ENCODE data around the gene CELF1. TPM values are rescaled to one million over a fixed set of nuclear protein-coding genes. Genes with fewer than 3 reads are reported as not detected.

The CELF1 gene
- total and polyA plus RNA-seq, 2 donors (not counting 1 experiment from before 2014, with no cell fraction given) = 52.0 to 153 TPM

DNA sequence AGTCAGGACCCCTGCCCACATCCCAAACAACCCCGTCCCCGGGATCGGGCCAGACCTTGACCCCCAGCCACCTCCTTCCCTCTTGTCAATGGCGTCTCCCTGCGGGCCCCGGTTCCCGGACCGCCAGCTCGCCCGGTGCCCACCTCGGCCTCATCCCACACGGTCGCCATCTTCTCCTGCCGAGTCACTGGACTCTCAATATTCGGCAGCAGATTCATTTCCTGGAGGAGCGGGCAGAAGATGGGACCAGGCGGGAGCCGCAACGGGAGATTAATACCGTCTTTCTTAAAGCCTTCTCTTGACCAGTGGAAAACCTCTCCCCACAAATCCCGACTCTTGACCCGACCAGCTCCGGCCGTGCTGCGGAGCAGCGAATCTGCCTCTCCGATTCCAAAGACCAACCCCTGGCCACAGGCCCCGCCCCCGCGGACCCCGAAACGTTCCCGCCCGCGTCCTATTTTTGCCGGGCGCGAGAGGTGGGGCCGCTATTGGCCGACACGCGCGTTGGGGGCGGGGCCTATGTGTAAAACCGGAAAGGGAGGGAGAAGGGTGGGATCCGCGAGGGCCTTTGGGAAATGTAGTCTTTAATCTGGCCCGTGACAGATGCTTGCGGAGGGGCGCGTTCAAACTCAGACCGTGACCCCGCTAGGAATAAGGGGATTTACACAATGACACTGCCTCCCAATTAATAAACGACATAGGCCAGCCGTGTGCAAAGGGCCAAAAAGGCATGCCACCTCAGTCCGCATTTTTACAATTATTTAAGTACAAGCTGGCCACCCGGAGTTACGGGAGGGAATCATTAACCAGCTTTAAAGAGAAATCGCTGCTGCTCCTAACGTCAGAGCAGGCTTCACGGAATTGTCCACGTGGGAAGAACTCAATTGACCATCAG is 126.6 kb downstream of the CELF1 start, which contains the start of gene PSMC3:
PSMC3 (minus strand) TSS at position 378 of the 895 bp plus-strand sequence; CDS start at position 218, 160 bp downstream.
- DNase-seq = peak; percentile 97
- Histone ChIP-seq H3K27me3 (replicated peaks in 1 of 4; ENCODE audit: control extremely low read depth in 1 of 4, control insufficient read depth in 3 of 4, insufficient read depth in 4 of 4, low read length in 3 of 4) (no peaks in the 10 kb centered on the region), H3K4me3 (ENCODE audit: control extremely low read depth in 1 of 5, extremely low read depth in 1 of 5, insufficient read depth in 1 of 5, low read depth in 2 of 5, low read length in 4 of 5) (peak within 1 kb of the TSS; percentile 88 to 99 (median 93)), H3K9ac (ENCODE audit: low read length) (peak within 1 kb of the TSS; percentile 97), H3K36me3 (replicated peaks in 1 of 2; ENCODE audit: control extremely low read depth in 1 of 2, control insufficient read depth in 1 of 2, extremely low read depth in 1 of 2, insufficient read depth in 2 of 2, low read length in 1 of 2) (peaks cover 0 to 25% of the 10 kb centered on the region in 2 experiments), H3K79me2 (ENCODE audit: control insufficient read depth, insufficient read depth, low read length) (peaks cover 29% of the 10 kb centered on the region), H3K9me3 (ENCODE audit: control extremely low read depth in 1 of 3, control insufficient read depth in 2 of 3, insufficient read depth in 1 of 3, low read length in 2 of 3) (no peaks in the 10 kb centered on the region), H2AFZ (ENCODE audit: insufficient read depth, low read depth, low read length, poor library complexity, severe bottlenecking) (peak within 1 kb of the TSS; percentile 100), H3K4me2 (replicated peaks; ENCODE audit: low read depth, low read length, poor library complexity, severe bottlenecking) (peak within 1 kb of the TSS; percentile 73), H3K4me1 (ENCODE audit: control insufficient read depth in 2 of 2, insufficient read depth in 2 of 2, low read length in 2 of 2) (peaks cover 9 to 22% of the 10 kb centered on the region in 2 donors), H4K20me1 (ENCODE audit: control insufficient read depth, insufficient read depth, low read length, poor library complexity, severe bottlenecking) (no peaks in the 10 kb centered on the region), H3K27ac (ENCODE audit: low read length in 2 of 2) (peak within 1 kb of the TSS; percentile 78 to 94)
- TF ChIP-seq, protein P1, sequence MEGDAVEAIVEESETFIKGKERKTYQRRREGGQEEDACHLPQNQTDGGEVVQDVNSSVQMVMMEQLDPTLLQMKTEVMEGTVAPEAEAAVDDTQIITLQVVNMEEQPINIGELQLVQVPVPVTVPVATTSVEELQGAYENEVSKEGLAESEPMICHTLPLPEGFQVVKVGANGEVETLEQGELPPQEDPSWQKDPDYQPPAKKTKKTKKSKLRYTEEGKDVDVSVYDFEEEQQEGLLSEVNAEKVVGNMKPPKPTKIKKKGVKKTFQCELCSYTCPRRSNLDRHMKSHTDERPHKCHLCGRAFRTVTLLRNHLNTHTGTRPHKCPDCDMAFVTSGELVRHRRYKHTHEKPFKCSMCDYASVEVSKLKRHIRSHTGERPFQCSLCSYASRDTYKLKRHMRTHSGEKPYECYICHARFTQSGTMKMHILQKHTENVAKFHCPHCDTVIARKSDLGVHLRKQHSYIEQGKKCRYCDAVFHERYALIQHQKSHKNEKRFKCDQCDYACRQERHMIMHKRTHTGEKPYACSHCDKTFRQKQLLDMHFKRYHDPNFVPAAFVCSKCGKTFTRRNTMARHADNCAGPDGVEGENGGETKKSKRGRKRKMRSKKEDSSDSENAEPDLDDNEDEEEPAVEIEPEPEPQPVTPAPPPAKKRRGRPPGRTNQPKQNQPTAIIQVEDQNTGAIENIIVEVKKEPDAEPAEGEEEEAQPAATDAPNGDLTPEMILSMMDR (IDR thresholded peaks at IDR 0.05) = no peak
- TF ChIP-seq EZH2 (IDR thresholded peaks at IDR 0.05; ENCODE audit: borderline replicate concordance, insufficient read depth, low read depth, low read length, poor library complexity, severe bottlenecking) = no peak
- Mint-ChIP-seq H3K4me3 (peak within 1 kb of the TSS; percentile 100), H3K9me3 (ENCODE audit: insufficient read depth) (no peaks in the 10 kb centered on the region), H3K27me3 (no peaks in the 10 kb centered on the region), H3K4me1 (peaks cover 25% of the 10 kb centered on the region), H3K27ac (peak within 1 kb of the TSS; percentile 98)
- WGBS (ENCODE audit: insufficient coverage) = under 1% methylated on average over 61 of the region's 62 CpGs
- ChIA-PET CTCF (interaction anchor here (0.6 to 4.3 kb wide), 5 partner anchors 14 to 295 kb away, joined by 3 to 35 read pairs (median 4); no protein-coding TSS in a partner anchor), POLR2A (interaction anchor here (0.7 to 1.7 kb wide), 4 partner anchors 13 to 178 kb away, joined by 3 to 10 read pairs (median 4); partner anchors contain the start of gene ACP2)
- intact Hi-C loops (cut with micrococcal nuclease) = loop anchor here (1.0 to 5.0 kb wide), 13 partner anchors 18 to 726 kb away; partner anchors contain the start of genes ACP2, AGBL2, ARHGAP1 and CELF1
- peak; percentile 98 for ATAC-seq (ENCODE audit: low read depth)
